GM12878 (cell line): Measurements from ENCODE around the gene ELAVL4. TPM values are rescaled to one million over a fixed set of nuclear protein-coding genes. Genes with fewer than 3 reads are reported as not detected.

Experiments
- ATAC-seq: fragments of 200-7000 bp; cut with Tn5 transposase; 3 replicates; pipeline ENCODE4 v1.9.1; 2020; ENCODE audit warnings: mild to moderate bottlenecking, moderate library complexity
- Bru-seq: library from RNA; stranded (reverse); fragments of 400-500 nt; gene quantifications from one replicate; lab custom pipeline; 2021; lab: Mats Ljungman, UMichigan
- BruChase-seq, 2 experiments: library from RNA; stranded (reverse); fragments of 400-500 nt; gene quantifications; one replicate each; lab custom pipeline; 2021; lab: Mats Ljungman, UMichigan
- BruUV-seq: library from RNA; stranded (reverse); fragments of 400-500 nt; replicated peaks from 2 replicates; lab custom pipeline; 2021; lab: Mats Ljungman, UMichigan
- CTCF ChIA-PET: fragments of 300-600 bp; sonication (Branson Sonifier 250); formaldehyde crosslinking; extraction: SDS; loops from one replicate; lab custom pipeline; 2021; ENCODE audit warnings: inconsistent platforms; lab: Yijun Ruan, JAX
- POLR2A ChIA-PET: fragments of 350-600 bp; formaldehyde crosslinking; extraction: SDS; loops from one replicate; lab custom pipeline; 2021; ENCODE audit warnings: inconsistent platforms; lab: Charles Lee
- RAD21 ChIA-PET: fragments of 300-600 bp; sonication (Branson Sonifier 250); formaldehyde crosslinking; loops from one replicate; lab custom pipeline; 2023; ENCODE audit warnings: antibody characterized with exemption; ENCODE audit not compliant: unreplicated experiment; lab: Charles Lee
- SMC1A ChIA-PET: fragments of 300-600 bp; sonication (Branson Sonifier 250); formaldehyde crosslinking; loops from one replicate; lab custom pipeline; 2023; ENCODE audit not compliant: unreplicated experiment, uncharacterized antibody; lab: Charles Lee
- DNase-seq: peaks from one replicate; pipeline ENCODE4 v3.0.0-alpha.2; 2011; ENCODE audit warnings: low read depth, low spot score
- FAIRE-seq: peaks from 3 replicates; lab custom pipeline; 2011; peaks lifted over from hg19 to GRCh38; lab: Jason Lieb, UNC
- H2AFZ ChIP-seq: 2 replicates; pipeline ENCODE4 v1.6.0; 2011; ENCODE audit warnings: low read depth, low read length, control low read depth; ENCODE audit not compliant: control insufficient read depth
- H3K27ac ChIP-seq: 2 replicates; pipeline ENCODE4 v1.5.1; 2011; ENCODE audit warnings: control low read depth; ENCODE audit not compliant: control insufficient read depth, insufficient read depth
- H3K27me3 ChIP-seq, 2 experiments: replicated peaks in 1 of 2; 2 replicates each; pipeline versions ENCODE4 v1.6.0 to v1.6.1; 2011; ENCODE audit warnings: low read length in 1 of 2; ENCODE audit not compliant: control insufficient read depth in 2 of 2, insufficient read depth in 2 of 2
- H3K36me3 ChIP-seq, 2 experiments: 2 replicates each; pipeline ENCODE4 v1.5.1; 2011; ENCODE audit warnings: low read length in 1 of 2; ENCODE audit not compliant: control insufficient read depth in 2 of 2, insufficient read depth in 2 of 2
- H3K4me1 ChIP-seq: 2 replicates; pipeline ENCODE4 v1.6.1; 2011; ENCODE audit warnings: mild to moderate bottlenecking, low read length, moderate library complexity, mixed read lengths; ENCODE audit not compliant: control insufficient read depth, insufficient read depth
- H3K4me2 ChIP-seq: 2 replicates; pipeline ENCODE4 v1.6.0; 2011; ENCODE audit warnings: control low read depth; ENCODE audit not compliant: control insufficient read depth, insufficient read depth
- H3K4me3 ChIP-seq: fragments of 200-600 bp; sonication (generic); 2 replicates; pipeline ENCODE4 v1.5.1; 2016
- H3K79me2 ChIP-seq: 2 replicates; pipeline ENCODE4 v1.6.0; 2011; ENCODE audit warnings: low read length; ENCODE audit not compliant: control insufficient read depth, insufficient read depth
- H3K9ac ChIP-seq: 2 replicates; pipeline ENCODE4 v1.8.0; 2011; ENCODE audit warnings: low read length, control low read depth, mixed read lengths; ENCODE audit not compliant: control insufficient read depth, insufficient read depth
- H3K9me3 ChIP-seq: replicated peaks from 3 replicates; pipeline ENCODE4 v1.5.1; 2011; ENCODE audit warnings: mild to moderate bottlenecking, low read length; ENCODE audit not compliant: control insufficient read depth, insufficient read depth
- H4K20me1 ChIP-seq: 2 replicates; pipeline ENCODE4 v1.6.0; 2011; ENCODE audit not compliant: control insufficient read depth, insufficient read depth
- BCL11A ChIP-seq: IDR thresholded peaks from 2 replicates; pipeline ENCODE4 v1.6.1; 2011; ENCODE audit warnings: low read depth, low read length
- CHD1 ChIP-seq: IDR thresholded peaks from 2 replicates; pipeline ENCODE4 v1.6.1; 2012; ENCODE audit warnings: low read depth, low read length, improper control_type of control experiment
- DPF2 ChIP-seq: fragments of 450-650 bp; IDR thresholded peaks from 2 replicates; pipeline ENCODE4 v1.6.1; 2017; ENCODE audit warnings: mild to moderate bottlenecking
- EP300 ChIP-seq, 2 experiments: fragments of 150-350 bp in 1 of 2; IDR thresholded peaks; 2 replicates each; pipeline ENCODE4 v1.6.1; 2011 to 2012; ENCODE audit warnings: low read depth in 2 of 2, low read length in 2 of 2, borderline replicate concordance in 1 of 2, improper control_type of control experiment in 1 of 2, inconsistent platforms in 1 of 2; ENCODE audit not compliant: control insufficient read depth in 1 of 2
- FOXM1 ChIP-seq: IDR thresholded peaks from 2 replicates; pipeline ENCODE4 v1.6.1; 2012; ENCODE audit warnings: low read depth, mild to moderate bottlenecking, inconsistent platforms, low read length, moderate library complexity
- HCFC1 ChIP-seq: fragments of 150-350 bp; IDR thresholded peaks from 2 replicates; pipeline ENCODE4 v1.6.1; 2014; ENCODE audit warnings: low read length
- KLF5 ChIP-seq: fragments of 450-650 bp; IDR thresholded peaks from 2 replicates; pipeline ENCODE4 v1.6.1; 2014; ENCODE audit warnings: mild to moderate bottlenecking; ENCODE audit not compliant: partially characterized antibody
- LARP7 ChIP-seq: fragments of 450-650 bp; IDR thresholded peaks from 2 replicates; pipeline ENCODE4 v1.6.1; 2017; ENCODE audit warnings: mild to moderate bottlenecking
- NFYB ChIP-seq: IDR thresholded peaks from 2 replicates; pipeline ENCODE4 v1.6.1; 2011; ENCODE audit warnings: low read depth, mild to moderate bottlenecking, low read length, improper control_type of control experiment, moderate library complexity; ENCODE audit not compliant: insufficient read depth
- NR2C1 ChIP-seq: fragments of 450-650 bp; IDR thresholded peaks from 2 replicates; pipeline ENCODE4 v1.6.1; 2017; ENCODE audit warnings: antibody characterized with exemption, mild to moderate bottlenecking, moderate library complexity
- RAD51 ChIP-seq: fragments of 450-650 bp; IDR thresholded peaks from 2 replicates; pipeline ENCODE4 v1.6.1; 2016; ENCODE audit warnings: moderate library complexity, mild to moderate bottlenecking, inconsistent platforms
- RELA ChIP-seq: fragments of 450-650 bp; IDR thresholded peaks from 2 replicates; pipeline ENCODE4 v1.8.0; 2014; ENCODE audit warnings: borderline replicate concordance; ENCODE audit not compliant: partially characterized antibody
- SMARCA5 ChIP-seq: fragments of 450-650 bp; IDR thresholded peaks from 2 replicates; pipeline ENCODE4 v1.6.1; 2017; ENCODE audit warnings: mild to moderate bottlenecking
- TCF12 ChIP-seq: IDR thresholded peaks from 2 replicates; pipeline ENCODE4 v1.6.1; 2011; ENCODE audit warnings: low read depth, mild to moderate bottlenecking, low read length
- ZZZ3 ChIP-seq: IDR thresholded peaks from 2 replicates; pipeline ENCODE4 v1.6.1; 2011; ENCODE audit warnings: low read depth; ENCODE audit not compliant: control insufficient read depth, insufficient read length
- WGBS: methylation state at CpG from one replicate; pipeline ENCODE4 v1.1.6; 2016; ENCODE audit warnings: low lambda C conversion rate; ENCODE audit not compliant: insufficient replicate concordance, insufficient coverage; ENCODE audit errors: missing lambda C conversion rate; 5-methylcytosine and 5-hydroxymethylcytosine counted together
- in situ Hi-C: fragments of 300-500 bp; cut with MboI; formaldehyde crosslinking; loops from 9 replicates; pipeline ENCODE4 v1.14.3; 2018; ENCODE audit warnings: mixed read lengths
- intact Hi-C: fragments of 100-400 bp; cut with micrococcal nuclease; formaldehyde crosslinking; loops from one replicate; pipeline ENCODE4 v1.14.2; 2022; ENCODE audit not compliant: unreplicated experiment
- long read RNA-seq, 2 experiments: library from polyadenylated mRNA; unstranded; transcript quantifications; one replicate each; pipeline ENCODE4 v2.0.0, GENCODE V29; 2019 to 2020
- polyA minus RNA-seq, 3 experiments: library from RNA; depleted of rRNA, polyadenylated mRNA; stranded (reverse); fragments of >200 nt; gene quantifications; 2 replicates each; pipeline ENCODE4 v1.2.3, GENCODE V29; 2011
- polyA plus RNA-seq, 11 experiments: library from polyadenylated mRNA; depleted of rRNA in 4 of 11; unstranded in 6 of 11; stranded (reverse) in 5 of 11; fragments of >200 nt; fragmentation: Nextera tagmentation in 4 of 11; fragmentation: Illumina TruSeq in 1 of 11; extraction: Ambion mirVana in 4 of 11; extraction: Trizol in 1 of 11; gene quantifications; 1 replicate in 1 of 11; 2 replicates in 10 of 11; pipeline versions ENCODE4 v1.2.1 to v1.2.3, GENCODE V29; 2011 to 2016; ENCODE audit warnings: inconsistent platforms in 2 of 11, missing spikeins in 2 of 11, low read depth in 1 of 11
- total RNA-seq, 4 experiments: library from RNA; depleted of rRNA in 3 of 4; stranded (reverse); fragments of >200 nt in 3 of 4; fragmentation: Illumina TruSeq in 1 of 4; extraction: Trizol in 1 of 4; gene quantifications; 2 replicates each; pipeline versions ENCODE4 v1.2.1 to v1.2.3, GENCODE V29; 2013 to 2021
- TF ChIP-seq, protein P1 (sequence below): fragments of 450-650 bp; formaldehyde crosslinking; IDR thresholded peaks from 2 replicates; pipeline ENCODE4 v1.5.0; 2022; ENCODE audit warnings: mild to moderate bottlenecking, missing genetic modification characterization

ELAVL4 gene
- not detected in 2 replicates for total RNA-seq (2013; cell fraction: nucleolus; rRNA removed)
- total RNA-seq (2014; rRNA removed) (not detected in 2 replicates), total RNA-seq (2014; rRNA removed; fragmentation: Illumina TruSeq; extraction: Trizol) (not detected in 2 replicates), total RNA-seq (2021) (not detected in 2 replicates), polyA plus RNA-seq (2011; rRNA removed) (not detected in 2 replicates), polyA plus RNA-seq (2014; fragmentation: Illumina TruSeq; extraction: Trizol) (0.53 TPM in 1 of 2 replicates, not detected in the other), polyA plus RNA-seq (2014; fragmentation: Nextera tagmentation; extraction: Ambion mirVana) (under 1 TPM in 1 of 2 experiments, not detected in 1; 0.10 TPM), polyA plus RNA-seq (2014; rRNA removed) (not detected in 2 replicates), polyA plus RNA-seq (2016; fragmentation: Nextera tagmentation; extraction: Ambion mirVana) (under 1 TPM; 0.12 to 0.21 TPM), polyA minus RNA-seq (2011; rRNA and poly(A)+ RNA removed) (not detected in 2 replicates), Bru-seq, nascent RNA (percentile 10 among the genes with signal in this experiment), BruChase-seq, experiment 1, labeled RNA remaining after a 6-hour chase (percentile 3 among the genes with signal in this experiment), BruChase-seq, experiment 2, labeled RNA remaining after a 2-hour chase (percentile 1 among the genes with signal in this experiment)
- not detected for polyA plus RNA-seq (2011; ENCODE audit: low read depth)
- not detected in 2 replicates for polyA plus RNA-seq (2011; cell fraction: cytosol; rRNA removed)
- polyA plus RNA-seq (2011; cell fraction: nucleus; rRNA removed) = not detected in 2 replicates
- polyA plus RNA-seq (2012) = not detected in 2 replicates
- not detected in 2 replicates for polyA minus RNA-seq (2011; cell fraction: cytosol; rRNA and poly(A)+ RNA removed)
- polyA minus RNA-seq (2011; cell fraction: nucleus; rRNA and poly(A)+ RNA removed) = not detected in 2 replicates
- long read RNA-seq, experiment 1 = 0 reads
- long read RNA-seq, experiment 2, partial matches to known transcripts = 0 of 1 reads
- long read RNA-seq, experiment 2, other reads (novel, unspliced or antisense) = 1 of 1 reads

DNA sequence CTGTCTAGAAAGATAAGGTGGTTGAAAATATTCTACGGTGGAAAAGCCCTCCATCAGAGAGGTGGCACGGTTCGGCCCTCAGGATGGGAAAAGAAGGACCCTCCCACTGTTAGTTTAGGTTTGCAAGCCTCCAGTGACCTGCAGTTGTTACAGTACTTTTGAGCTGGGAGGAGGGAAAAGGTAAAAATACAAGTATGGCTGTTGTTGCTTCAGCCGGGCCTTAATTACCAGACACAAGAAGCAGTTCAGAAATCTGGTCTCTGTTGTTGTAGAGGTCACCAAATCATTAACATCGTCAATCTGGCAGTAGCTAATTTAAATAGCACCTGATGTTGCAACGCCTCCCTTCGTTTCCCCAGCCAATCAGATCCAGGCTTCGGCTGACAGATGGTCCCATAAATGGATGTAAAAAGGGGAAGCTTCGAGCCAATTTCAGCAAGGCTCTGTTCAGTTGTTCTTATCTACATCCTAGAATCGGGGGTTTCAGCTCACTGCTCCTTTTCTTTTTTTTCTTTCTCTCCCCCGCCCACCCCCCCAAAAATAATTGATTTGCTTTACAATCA lies at the start of gene ELAVL4:
Gene ELAVL4 (plus strand): TSS at position 424 of the 563 bp plus-strand sequence. CDS start 270 bp downstream, outside the sequence.
- no peak within 1 kb of the TSS for H3K27ac ChIP-seq
- intact Hi-C loops = no loop called here
- no peak for TF ChIP-seq TCF12
- no peak for TF ChIP-seq KLF5
- TF ChIP-seq FOXM1 = no peak
- TF ChIP-seq SMARCA5 = no peak
- TF ChIP-seq RAD51 = no peak
- TF ChIP-seq BCL11A = no peak
- no peak for TF ChIP-seq CHD1
- no peak for TF ChIP-seq ZZZ3
- TF ChIP-seq, protein P1, sequence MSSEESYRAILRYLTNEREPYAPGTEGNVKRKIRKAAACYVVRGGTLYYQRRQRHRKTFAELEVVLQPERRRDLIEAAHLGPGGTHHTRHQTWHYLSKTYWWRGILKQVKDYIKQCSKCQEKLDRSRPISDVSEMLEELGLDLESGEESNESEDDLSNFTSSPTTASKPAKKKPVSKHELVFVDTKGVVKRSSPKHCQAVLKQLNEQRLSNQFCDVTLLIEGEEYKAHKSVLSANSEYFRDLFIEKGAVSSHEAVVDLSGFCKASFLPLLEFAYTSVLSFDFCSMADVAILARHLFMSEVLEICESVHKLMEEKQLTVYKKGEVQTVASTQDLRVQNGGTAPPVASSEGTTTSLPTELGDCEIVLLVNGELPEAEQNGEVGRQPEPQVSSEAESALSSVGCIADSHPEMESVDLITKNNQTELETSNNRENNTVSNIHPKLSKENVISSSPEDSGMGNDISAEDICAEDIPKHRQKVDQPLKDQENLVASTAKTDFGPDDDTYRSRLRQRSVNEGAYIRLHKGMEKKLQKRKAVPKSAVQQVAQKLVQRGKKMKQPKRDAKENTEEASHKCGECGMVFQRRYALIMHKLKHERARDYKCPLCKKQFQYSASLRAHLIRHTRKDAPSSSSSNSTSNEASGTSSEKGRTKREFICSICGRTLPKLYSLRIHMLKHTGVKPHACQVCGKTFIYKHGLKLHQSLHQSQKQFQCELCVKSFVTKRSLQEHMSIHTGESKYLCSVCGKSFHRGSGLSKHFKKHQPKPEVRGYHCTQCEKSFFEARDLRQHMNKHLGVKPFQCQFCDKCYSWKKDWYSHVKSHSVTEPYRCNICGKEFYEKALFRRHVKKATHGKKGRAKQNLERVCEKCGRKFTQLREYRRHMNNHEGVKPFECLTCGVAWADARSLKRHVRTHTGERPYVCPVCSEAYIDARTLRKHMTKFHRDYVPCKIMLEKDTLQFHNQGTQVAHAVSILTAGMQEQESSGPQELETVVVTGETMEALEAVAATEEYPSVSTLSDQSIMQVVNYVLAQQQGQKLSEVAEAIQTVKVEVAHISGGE (CRISPR knock-in tag) = no peak
- TF ChIP-seq DPF2 = no peak
- TF ChIP-seq NFYB = no peak
- TF ChIP-seq EP300 (IDR thresholded peaks at IDR 0.05; ENCODE audit: borderline replicate concordance in 1 of 2, control insufficient read depth in 1 of 2, low read depth in 2 of 2, low read length in 2 of 2) = no peak
- TF ChIP-seq LARP7 = no peak
- TF ChIP-seq NR2C1 = no peak
- no peak for TF ChIP-seq HCFC1
- no peak for TF ChIP-seq RELA
- H3K79me2 ChIP-seq = no peaks in the 10 kb centered on the region
- ChIA-PET CTCF (no interaction called here), SMC1A (no interaction called here), POLR2A (no interaction called here), RAD21 (no interaction called here)
- no peaks in the 10 kb centered on the region for H3K9me3 ChIP-seq
- H4K20me1 ChIP-seq = no peaks in the 10 kb centered on the region
- no peak within 1 kb of the TSS for H3K4me3 ChIP-seq
- no peak for ATAC-seq
- FAIRE-seq = no peak
- H3K27me3 ChIP-seq = no peaks in the 10 kb centered on the region; a peak in 3 of 4 replicates
- WGBS = 24% methylated on average over 10 of the region's 11 CpGs
- H2AFZ ChIP-seq = no peak within 1 kb of the TSS
- in situ Hi-C loops = no loop called here
- BruUV-seq = no TSS peak
- no peak within 1 kb of the TSS for H3K9ac ChIP-seq
- DNase-seq = no peak
- H3K4me2 ChIP-seq = no peak within 1 kb of the TSS
- H3K4me1 ChIP-seq = peaks cover 4% of the 10 kb centered on the region; the same call in 1 of the 2 replicates
- no peaks in the 10 kb centered on the region for H3K36me3 ChIP-seq
